Adrenal gland (tissue), 5 donors: ENCODE measurements around the gene MARCHF4.

ENCODE experiments used
- POLR2A ChIP-seq, 2 donors: fragments of 450-650 bp; IDR thresholded peaks; one replicate each; pipeline ENCODE4 v1.6.1; 2017; ENCODE audit warnings: antibody characterized with exemption in 2 of 2, mild to moderate bottlenecking in 2 of 2, moderate library complexity in 1 of 2
- TF ChIP-seq, protein P1 (sequence below), 6 experiments: fragments of 450-650 bp in 4 of 6; fragments of 200-600 bp in 2 of 6; sonication (generic) in 1 of 6; IDR thresholded peaks; 1 replicate in 5 of 6; 2 replicates in 1 of 6; pipeline versions ENCODE4 v1.5.1 to v1.8.0; 2016 to 2021; ENCODE audit warnings: antibody characterized with exemption in 6 of 6, mild to moderate bottlenecking in 2 of 6, moderate library complexity in 1 of 6
- donor health status: DM: no; HTN: no; CAD: no.

DNA sequence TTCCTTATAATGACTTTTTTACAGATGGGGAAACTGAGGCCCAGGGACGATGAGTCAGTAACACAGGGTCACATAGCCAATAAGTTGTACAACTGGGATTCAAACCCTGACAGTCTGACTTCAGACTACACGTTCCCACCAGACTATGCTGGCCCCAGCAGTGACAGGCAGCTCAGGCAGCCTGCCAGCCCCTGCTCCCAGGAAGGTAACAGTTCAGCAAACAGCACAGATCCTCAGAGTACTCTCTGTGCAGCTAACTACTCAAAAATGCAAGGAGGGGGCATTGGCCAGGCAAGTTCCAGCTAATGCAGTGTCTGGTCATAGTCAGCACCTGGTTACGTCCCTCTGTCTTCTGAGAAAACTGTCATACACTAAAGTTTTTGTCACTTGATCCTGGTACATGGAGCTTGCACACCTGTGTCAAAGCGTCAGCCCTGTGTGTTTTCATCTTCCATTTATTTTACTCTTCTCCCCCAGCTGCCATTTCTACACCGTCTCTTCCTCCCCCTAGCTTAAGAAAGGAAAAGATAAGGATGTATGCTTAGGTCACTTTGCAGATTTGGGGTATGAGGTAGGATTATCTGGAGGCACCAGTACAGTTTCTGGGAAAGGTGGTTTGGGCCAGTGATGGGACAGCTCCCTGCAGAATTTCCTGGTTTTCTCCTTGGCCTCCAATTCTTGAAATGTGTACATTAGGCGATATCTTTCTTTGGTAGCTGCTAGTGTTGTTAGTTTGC is 44.5 kb upstream of the MARCHF4 start:
- TF ChIP-seq, protein P1, sequence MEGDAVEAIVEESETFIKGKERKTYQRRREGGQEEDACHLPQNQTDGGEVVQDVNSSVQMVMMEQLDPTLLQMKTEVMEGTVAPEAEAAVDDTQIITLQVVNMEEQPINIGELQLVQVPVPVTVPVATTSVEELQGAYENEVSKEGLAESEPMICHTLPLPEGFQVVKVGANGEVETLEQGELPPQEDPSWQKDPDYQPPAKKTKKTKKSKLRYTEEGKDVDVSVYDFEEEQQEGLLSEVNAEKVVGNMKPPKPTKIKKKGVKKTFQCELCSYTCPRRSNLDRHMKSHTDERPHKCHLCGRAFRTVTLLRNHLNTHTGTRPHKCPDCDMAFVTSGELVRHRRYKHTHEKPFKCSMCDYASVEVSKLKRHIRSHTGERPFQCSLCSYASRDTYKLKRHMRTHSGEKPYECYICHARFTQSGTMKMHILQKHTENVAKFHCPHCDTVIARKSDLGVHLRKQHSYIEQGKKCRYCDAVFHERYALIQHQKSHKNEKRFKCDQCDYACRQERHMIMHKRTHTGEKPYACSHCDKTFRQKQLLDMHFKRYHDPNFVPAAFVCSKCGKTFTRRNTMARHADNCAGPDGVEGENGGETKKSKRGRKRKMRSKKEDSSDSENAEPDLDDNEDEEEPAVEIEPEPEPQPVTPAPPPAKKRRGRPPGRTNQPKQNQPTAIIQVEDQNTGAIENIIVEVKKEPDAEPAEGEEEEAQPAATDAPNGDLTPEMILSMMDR (IDR thresholded peaks at IDR 0.05): no peak
- no peak for TF ChIP-seq POLR2A (IDR thresholded peaks at IDR 0.05)
